A549 (cell line): ENCODE data around the gene LMNTD1. TPM values are rescaled to one million over a fixed set of nuclear protein-coding genes. Genes with fewer than 3 reads are reported as not detected.

Experiments used
- ATAC-seq, 2 experiments: fragments of 200-7000 bp in 1 of 2; fragments of >200 bp in 1 of 2; cut with Nextera tagmentation in 1 of 2; cut with Tn5 transposase in 1 of 2; 3 replicates each; pipeline versions ENCODE4 v1.8.0 to v1.9.1; 2018 to 2020; ENCODE audit warnings: mild to moderate bottlenecking in 1 of 2, moderate library complexity in 1 of 2
- CTCF ChIA-PET: fragments of 300-600 bp; sonication (Branson Sonifier 250); formaldehyde crosslinking; extraction: SDS; loops from one replicate; lab custom pipeline; 2021; ENCODE audit warnings: antibody characterized with exemption, inconsistent platforms; lab: Yijun Ruan, JAX
- POLR2A ChIA-PET: fragments of 350-600 bp; formaldehyde crosslinking; extraction: SDS; loops from one replicate; lab custom pipeline; 2021; ENCODE audit warnings: antibody characterized with exemption, inconsistent platforms; lab: Yijun Ruan, JAX
- DNase-seq, 2 experiments: peaks; one replicate each; pipeline versions ENCODE4 v3.0.0 to v3.0.0-alpha.2; 2011 to 2016; ENCODE audit warnings: low read depth in 1 of 2, low spot score in 1 of 2
- FAIRE-seq: peaks from 2 replicates; lab custom pipeline; 2011; peaks lifted over from hg19 to GRCh38; lab: Jason Lieb, UNC
- H3K27ac ChIP-seq, 2 experiments: fragments of >200 bp; sonication (Bioruptor Twin); formaldehyde crosslinking; 3 replicates each; pipeline ENCODE4 v1.5.1; 2016 to 2017
- H3K4me1 ChIP-seq: fragments of >200 bp; sonication (Bioruptor Twin); formaldehyde crosslinking; 3 replicates; pipeline ENCODE4 v1.6.1; 2016
- H3K4me2 ChIP-seq: fragments of >200 bp; sonication (Bioruptor Twin); formaldehyde crosslinking; 3 replicates; pipeline ENCODE4 v1.6.1; 2016
- H3K4me3 ChIP-seq: fragments of >200 bp; sonication (Bioruptor Twin); formaldehyde crosslinking; 3 replicates; pipeline ENCODE4 v1.5.1; 2016
- H3K9me3 ChIP-seq: fragments of >200 bp; sonication (Bioruptor Twin); formaldehyde crosslinking; 3 replicates; pipeline ENCODE4 v1.6.1; 2016
- CHD4 ChIP-seq: fragments of 200-600 bp; sonication (generic); IDR thresholded peaks from 2 replicates; pipeline ENCODE4 v1.6.1; 2016; ENCODE audit warnings: antibody characterized with exemption, mild to moderate bottlenecking, borderline replicate concordance
- EHMT2 ChIP-seq: fragments of 200-600 bp; sonication (generic); IDR thresholded peaks from 2 replicates; pipeline ENCODE4 v1.6.1; 2016; ENCODE audit warnings: antibody characterized with exemption, low read depth, mild to moderate bottlenecking, moderate library complexity
- EP300 ChIP-seq, 2 experiments: fragments of >200 bp; sonication (Bioruptor Twin); formaldehyde crosslinking; IDR thresholded peaks; 2 replicates in 1 of 2; 3 replicates in 1 of 2; pipeline ENCODE4 v1.6.1; 2016 to 2017
- ESRRA ChIP-seq: fragments of 150-350 bp; IDR thresholded peaks from 2 replicates; pipeline ENCODE4 v1.6.1; 2014; ENCODE audit warnings: mild to moderate bottlenecking, low read length, borderline replicate concordance
- GATA3 ChIP-seq: IDR thresholded peaks from 2 replicates; pipeline ENCODE4 v1.6.1; 2012; ENCODE audit warnings: borderline replicate concordance
- HEYL ChIP-seq: fragments of 250-450 bp; sonication (Bioruptor Pico); IDR thresholded peaks from 2 replicates; pipeline ENCODE4 v1.8.0; 2021; ENCODE audit warnings: mild to moderate bottlenecking, moderate library complexity
- HOXB13 ChIP-seq: fragments of 250-450 bp; sonication (Bioruptor Pico); IDR thresholded peaks from 2 replicates; pipeline ENCODE4 v1.5.0; 2020; ENCODE audit warnings: low read depth, mild to moderate bottlenecking, moderate library complexity
- HOXB5 ChIP-seq: fragments of 250-450 bp; sonication (Bioruptor Pico); IDR thresholded peaks from 2 replicates; pipeline ENCODE4 v1.5.0; 2020; ENCODE audit warnings: mild to moderate bottlenecking, moderate library complexity
- MAFK ChIP-seq: fragments of 450-650 bp; IDR thresholded peaks from 2 replicates; pipeline ENCODE4 v1.6.1; 2014; ENCODE audit not compliant: partially characterized antibody
- MAZ ChIP-seq: fragments of 150-350 bp; IDR thresholded peaks from 2 replicates; pipeline ENCODE4 v1.6.1; 2014; ENCODE audit warnings: antibody characterized with exemption, low read depth, low read length, borderline replicate concordance
- POLR2AphosphoS2 ChIP-seq: conservative IDR thresholded peaks from 2 replicates; pipeline ENCODE4 v1.6.1; 2012; ENCODE audit warnings: low read length, improper control_type of control experiment, inconsistent platforms
- RCOR1 ChIP-seq: fragments of 150-350 bp; IDR thresholded peaks from 2 replicates; pipeline ENCODE4 v1.6.1; 2014; ENCODE audit warnings: antibody characterized with exemption, low read length, low read depth
- SREBF2 ChIP-seq: fragments of 450-650 bp; IDR thresholded peaks from 2 replicates; pipeline ENCODE4 v1.6.1; 2014; ENCODE audit warnings: mild to moderate bottlenecking, moderate library complexity
- TFCP2L1 ChIP-seq: fragments of 250-450 bp; sonication (Bioruptor Pico); IDR thresholded peaks from 2 replicates; pipeline ENCODE4 v1.5.0; 2021; ENCODE audit warnings: mild to moderate bottlenecking
- ZSCAN20 ChIP-seq: fragments of 250-450 bp; sonication (Bioruptor Pico); IDR thresholded peaks from 2 replicates; pipeline ENCODE4 v1.8.0; 2022; ENCODE audit warnings: mild to moderate bottlenecking, moderate library complexity
- WGBS: methylation state at CpG from one replicate; pipeline ENCODE4 v1.1.6; 2017; ENCODE audit errors: missing lambda C conversion rate; 5-methylcytosine and 5-hydroxymethylcytosine counted together
- polyA plus RNA-seq, 4 experiments: library from polyadenylated mRNA; depleted of rRNA in 3 of 4; stranded (reverse); fragments of >200 nt; fragmentation: RNase III in 1 of 4; extraction: RNeasy Plus Mini Kit Qiagen cat#74134 plus additional on column Dnase treatment in 1 of 4; gene quantifications; 2 replicates in 3 of 4; 3 replicates in 1 of 4; pipeline ENCODE4 v1.2.3, GENCODE V29; 2011 to 2017
- TF ChIP-seq, protein P1 (sequence below): fragments of 150-350 bp; IDR thresholded peaks from 2 replicates; pipeline ENCODE4 v1.6.1; 2014; ENCODE audit warnings: low read depth, mild to moderate bottlenecking, low read length
- TF ChIP-seq, protein P2 (sequence below): fragments of >200 bp; sonication (Bioruptor Twin); formaldehyde crosslinking; IDR thresholded peaks from 3 replicates; pipeline ENCODE4 v1.5.1; 2016
- TF ChIP-seq, protein P3 (sequence below): fragments of 200-600 bp; sonication (generic); IDR thresholded peaks from 2 replicates; pipeline ENCODE4 v1.6.1; 2016; ENCODE audit warnings: antibody characterized with exemption, mild to moderate bottlenecking, moderate library complexity
- TF ChIP-seq, protein P4 (sequence below): fragments of 450-650 bp; IDR thresholded peaks from 2 replicates; pipeline ENCODE4 v1.6.1; 2014; ENCODE audit warnings: antibody characterized with exemption

The LMNTD1 gene
- polyA plus RNA-seq, 2 of the 4 experiments (the other 2 are of a cell fraction): not detected

- FAIRE-seq: no peak
- ChIA-PET POLR2A (no interaction called here), CTCF (no interaction called here)
- no peak for DNase-seq
- Histone ChIP-seq H3K4me1 (no peaks in the 10 kb centered on the region), H3K9me3 (peaks cover 7% of the 10 kb centered on the region; the same call in 1 of the 3 replicates), H3K4me2 (no peak overlapping the region), H3K27ac (no peak overlapping the region), H3K4me3 (no peak overlapping the region)
- TF ChIP-seq, protein P1, sequence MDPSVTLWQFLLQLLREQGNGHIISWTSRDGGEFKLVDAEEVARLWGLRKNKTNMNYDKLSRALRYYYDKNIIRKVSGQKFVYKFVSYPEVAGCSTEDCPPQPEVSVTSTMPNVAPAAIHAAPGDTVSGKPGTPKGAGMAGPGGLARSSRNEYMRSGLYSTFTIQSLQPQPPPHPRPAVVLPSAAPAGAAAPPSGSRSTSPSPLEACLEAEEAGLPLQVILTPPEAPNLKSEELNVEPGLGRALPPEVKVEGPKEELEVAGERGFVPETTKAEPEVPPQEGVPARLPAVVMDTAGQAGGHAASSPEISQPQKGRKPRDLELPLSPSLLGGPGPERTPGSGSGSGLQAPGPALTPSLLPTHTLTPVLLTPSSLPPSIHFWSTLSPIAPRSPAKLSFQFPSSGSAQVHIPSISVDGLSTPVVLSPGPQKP: no peak
- TF ChIP-seq MAFK: no peak
- TF ChIP-seq MAZ: no peak
- no peak for TF ChIP-seq HEYL (CRISPR knock-in tag)
- no peak for TF ChIP-seq EP300 (IDR thresholded peaks at IDR 0.05)
- TF ChIP-seq SREBF2: no peak
- no peak for ATAC-seq
- 19% methylated on average over 5 of the region's 5 CpGs for WGBS
Measured at GRCh38 chr12:25585662-25586061, 32.6 kb upstream of the LMNTD1 start.

DNA sequence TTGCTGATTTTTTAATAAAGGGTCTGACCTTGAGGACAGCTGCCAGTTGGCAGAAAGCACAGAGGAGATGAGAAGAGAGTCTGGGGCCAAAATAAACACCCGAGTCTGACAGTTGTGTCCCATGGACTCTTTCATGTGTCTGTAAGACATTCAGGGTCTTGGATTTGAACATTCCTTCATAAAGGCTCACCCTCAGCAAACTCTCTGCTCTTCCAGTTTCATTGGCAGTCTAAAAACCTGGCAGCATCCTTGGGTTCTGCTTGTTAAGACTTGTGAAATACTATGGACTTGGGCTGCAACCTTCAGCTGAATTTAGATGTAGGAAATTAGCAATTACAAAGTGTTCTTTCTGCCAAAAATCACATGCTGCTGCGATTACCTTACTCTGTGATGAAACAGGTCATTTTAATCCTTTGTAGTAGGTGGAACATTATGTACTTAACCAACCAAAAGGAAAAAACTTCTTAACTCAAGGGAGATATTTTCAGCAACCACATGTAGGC is 32.0 kb upstream of the LMNTD1 start:
- TF ChIP-seq, protein P2, sequence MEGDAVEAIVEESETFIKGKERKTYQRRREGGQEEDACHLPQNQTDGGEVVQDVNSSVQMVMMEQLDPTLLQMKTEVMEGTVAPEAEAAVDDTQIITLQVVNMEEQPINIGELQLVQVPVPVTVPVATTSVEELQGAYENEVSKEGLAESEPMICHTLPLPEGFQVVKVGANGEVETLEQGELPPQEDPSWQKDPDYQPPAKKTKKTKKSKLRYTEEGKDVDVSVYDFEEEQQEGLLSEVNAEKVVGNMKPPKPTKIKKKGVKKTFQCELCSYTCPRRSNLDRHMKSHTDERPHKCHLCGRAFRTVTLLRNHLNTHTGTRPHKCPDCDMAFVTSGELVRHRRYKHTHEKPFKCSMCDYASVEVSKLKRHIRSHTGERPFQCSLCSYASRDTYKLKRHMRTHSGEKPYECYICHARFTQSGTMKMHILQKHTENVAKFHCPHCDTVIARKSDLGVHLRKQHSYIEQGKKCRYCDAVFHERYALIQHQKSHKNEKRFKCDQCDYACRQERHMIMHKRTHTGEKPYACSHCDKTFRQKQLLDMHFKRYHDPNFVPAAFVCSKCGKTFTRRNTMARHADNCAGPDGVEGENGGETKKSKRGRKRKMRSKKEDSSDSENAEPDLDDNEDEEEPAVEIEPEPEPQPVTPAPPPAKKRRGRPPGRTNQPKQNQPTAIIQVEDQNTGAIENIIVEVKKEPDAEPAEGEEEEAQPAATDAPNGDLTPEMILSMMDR: no peak
- TF ChIP-seq ZSCAN20 (CRISPR knock-in tag) (no peak), HOXB5 (CRISPR knock-in tag) (no peak), ESRRA (no peak), CHD4 (no peak), EHMT2 (no peak), TFCP2L1 (no peak)
- TF ChIP-seq, protein P1: no peak
- TF ChIP-seq, protein P3, sequence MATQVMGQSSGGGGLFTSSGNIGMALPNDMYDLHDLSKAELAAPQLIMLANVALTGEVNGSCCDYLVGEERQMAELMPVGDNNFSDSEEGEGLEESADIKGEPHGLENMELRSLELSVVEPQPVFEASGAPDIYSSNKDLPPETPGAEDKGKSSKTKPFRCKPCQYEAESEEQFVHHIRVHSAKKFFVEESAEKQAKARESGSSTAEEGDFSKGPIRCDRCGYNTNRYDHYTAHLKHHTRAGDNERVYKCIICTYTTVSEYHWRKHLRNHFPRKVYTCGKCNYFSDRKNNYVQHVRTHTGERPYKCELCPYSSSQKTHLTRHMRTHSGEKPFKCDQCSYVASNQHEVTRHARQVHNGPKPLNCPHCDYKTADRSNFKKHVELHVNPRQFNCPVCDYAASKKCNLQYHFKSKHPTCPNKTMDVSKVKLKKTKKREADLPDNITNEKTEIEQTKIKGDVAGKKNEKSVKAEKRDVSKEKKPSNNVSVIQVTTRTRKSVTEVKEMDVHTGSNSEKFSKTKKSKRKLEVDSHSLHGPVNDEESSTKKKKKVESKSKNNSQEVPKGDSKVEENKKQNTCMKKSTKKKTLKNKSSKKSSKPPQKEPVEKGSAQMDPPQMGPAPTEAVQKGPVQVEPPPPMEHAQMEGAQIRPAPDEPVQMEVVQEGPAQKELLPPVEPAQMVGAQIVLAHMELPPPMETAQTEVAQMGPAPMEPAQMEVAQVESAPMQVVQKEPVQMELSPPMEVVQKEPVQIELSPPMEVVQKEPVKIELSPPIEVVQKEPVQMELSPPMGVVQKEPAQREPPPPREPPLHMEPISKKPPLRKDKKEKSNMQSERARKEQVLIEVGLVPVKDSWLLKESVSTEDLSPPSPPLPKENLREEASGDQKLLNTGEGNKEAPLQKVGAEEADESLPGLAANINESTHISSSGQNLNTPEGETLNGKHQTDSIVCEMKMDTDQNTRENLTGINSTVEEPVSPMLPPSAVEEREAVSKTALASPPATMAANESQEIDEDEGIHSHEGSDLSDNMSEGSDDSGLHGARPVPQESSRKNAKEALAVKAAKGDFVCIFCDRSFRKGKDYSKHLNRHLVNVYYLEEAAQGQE: no peak
- H3K4me1 ChIP-seq: no peaks in the 10 kb centered on the region
- ChIA-PET POLR2A (no interaction called here), CTCF (no interaction called here)
- peaks cover 7% of the 10 kb centered on the region; the same call in 1 of the 3 replicates for H3K9me3 ChIP-seq
- H3K4me2 ChIP-seq: no peak overlapping the region
- FAIRE-seq: no peak
- H3K4me3 ChIP-seq: no peak overlapping the region
- 0% methylated on average over 2 of the region's 2 CpGs for WGBS
- ATAC-seq: no peak
- DNase-seq: no peak
- no peak overlapping the region for H3K27ac ChIP-seq

- Histone ChIP-seq H3K4me1 (no peaks in the 10 kb centered on the region), H3K27ac (no peak overlapping the region), H3K4me2 (no peak overlapping the region), H3K9me3 (peaks cover 7% of the 10 kb centered on the region; the same call in 1 of the 3 replicates), H3K4me3 (no peak overlapping the region)
- TF ChIP-seq POLR2AphosphoS2 (no peak), HOXB13 (CRISPR knock-in tag) (no peak), GATA3 (no peak), HOXB5 (CRISPR knock-in tag) (no peak), RCOR1 (no peak)
- TF ChIP-seq, protein P4, sequence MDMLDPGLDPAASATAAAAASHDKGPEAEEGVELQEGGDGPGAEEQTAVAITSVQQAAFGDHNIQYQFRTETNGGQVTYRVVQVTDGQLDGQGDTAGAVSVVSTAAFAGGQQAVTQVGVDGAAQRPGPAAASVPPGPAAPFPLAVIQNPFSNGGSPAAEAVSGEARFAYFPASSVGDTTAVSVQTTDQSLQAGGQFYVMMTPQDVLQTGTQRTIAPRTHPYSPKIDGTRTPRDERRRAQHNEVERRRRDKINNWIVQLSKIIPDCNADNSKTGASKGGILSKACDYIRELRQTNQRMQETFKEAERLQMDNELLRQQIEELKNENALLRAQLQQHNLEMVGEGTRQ: no peak
- TF ChIP-seq, protein P1: no peak
- POLR2A ChIA-PET: no interaction called here
- CTCF ChIA-PET: interaction anchor here (1.8 kb wide), 1 partner anchor 8 kb away, joined by 4 read pairs; no protein-coding TSS in a partner anchor
- no peak for ATAC-seq
- DNase-seq: no peak
- FAIRE-seq: no peak
- WGBS: 3% methylated on average over 5 of the region's 5 CpGs
Measured at GRCh38 chr12:25584596-25584995, 31.5 kb upstream of the LMNTD1 start.
